ENCODE measurements around the gene APBA2. TPM values are rescaled to one million over a fixed set of nuclear protein-coding genes. Genes with fewer than 3 reads are reported as not detected.

APBA2 gene
- total RNA-seq, 2 experiments from 2014 or later: not detected

- POLR2A ChIA-PET: no interaction called here
- DNase-seq (ENCODE audit: low spot score): no peak
- H3K27ac ChIP-seq (ENCODE audit: low read depth, low read length, poor library complexity, severe bottlenecking): no peak overlapping the region
- H3K36me3 ChIP-seq (ENCODE audit: insufficient read depth, low read length): no peaks in the 10 kb centered on the region
- intact Hi-C loops (cut with micrococcal nuclease; ENCODE audit: unreplicated experiment): no loop called here
- H3K4me2 ChIP-seq (ENCODE audit: low read length): no peak overlapping the region
- no TSS peak for BruUV-seq (replicated peaks)
- no peak for TF ChIP-seq CTCF (conservative IDR thresholded peaks at IDR 0.05; ENCODE audit: low read length)
- TF ChIP-seq EZH2phosphoT487 (IDR thresholded peaks at IDR 0.05; ENCODE audit: borderline replicate concordance, low read depth, low read length): no peak
- CTCF ChIA-PET (ENCODE audit: unreplicated experiment): no interaction called here
- no peaks in the 10 kb centered on the region for H3K79me2 ChIP-seq (ENCODE audit: insufficient read depth, low read depth, low read length)
- H2AFZ ChIP-seq (ENCODE audit: low read length): no peak overlapping the region
- no peaks in the 10 kb centered on the region for H3K9me2 ChIP-seq (ENCODE audit: insufficient read depth, low read length)
- H3K4me1 ChIP-seq (ENCODE audit: insufficient read depth, low read length, poor library complexity, severe bottlenecking): no peaks in the 10 kb centered on the region
- H3K4me3 ChIP-seq (ENCODE audit: low read depth, low read length, poor library complexity, severe bottlenecking): no peak overlapping the region
- no peaks in the 10 kb centered on the region for H3K9me3 ChIP-seq (ENCODE audit: low read length)
- no peaks in the 10 kb centered on the region for H4K20me1 ChIP-seq (ENCODE audit: insufficient read depth, low read length)
Measured at GRCh38 chr15:28871168-28871567, 14.6 kb upstream of the APBA2 start.

- Histone ChIP-seq H3K9me3 (ENCODE audit: low read length) (no peaks in the 10 kb centered on the region), H3K36me3 (ENCODE audit: insufficient read depth, low read length) (no peaks in the 10 kb centered on the region), H3K27ac (ENCODE audit: low read depth, low read length, poor library complexity, severe bottlenecking) (no peak overlapping the region), H3K9me2 (ENCODE audit: insufficient read depth, low read length) (no peaks in the 10 kb centered on the region), H4K20me1 (ENCODE audit: insufficient read depth, low read length) (no peaks in the 10 kb centered on the region), H3K4me3 (ENCODE audit: low read depth, low read length, poor library complexity, severe bottlenecking) (no peak overlapping the region), H3K4me2 (ENCODE audit: low read length) (no peak overlapping the region), H3K4me1 (ENCODE audit: insufficient read depth, low read length, poor library complexity, severe bottlenecking) (no peaks in the 10 kb centered on the region), H3K79me2 (ENCODE audit: insufficient read depth, low read depth, low read length) (no peaks in the 10 kb centered on the region), H2AFZ (ENCODE audit: low read length) (no peak overlapping the region)
- intact Hi-C loops (cut with micrococcal nuclease; ENCODE audit: unreplicated experiment): no loop called here
- BruUV-seq (replicated peaks): no TSS peak
- CTCF ChIA-PET (ENCODE audit: unreplicated experiment): no interaction called here
- DNase-seq (ENCODE audit: low spot score): no peak
- TF ChIP-seq EZH2phosphoT487 (IDR thresholded peaks at IDR 0.05; ENCODE audit: borderline replicate concordance, low read depth, low read length) (no peak), CTCF (conservative IDR thresholded peaks at IDR 0.05; ENCODE audit: low read length) (no peak)
- POLR2A ChIA-PET: no interaction called here
Measured at GRCh38 chr15:28873006-28873405, 12.8 kb upstream of the APBA2 start.

GRCh38 chr15:28873585-28874190 lies 12.1 kb upstream of the APBA2 start:
- H3K4me2 ChIP-seq (ENCODE audit: low read length): no peak overlapping the region
- H2AFZ ChIP-seq (ENCODE audit: low read length): no peak overlapping the region
- no peaks in the 10 kb centered on the region for H3K79me2 ChIP-seq (ENCODE audit: insufficient read depth, low read depth, low read length)
- H3K9me3 ChIP-seq (ENCODE audit: low read length): no peaks in the 10 kb centered on the region
- no peaks in the 10 kb centered on the region for H3K9me2 ChIP-seq (ENCODE audit: insufficient read depth, low read length)
- H4K20me1 ChIP-seq (ENCODE audit: insufficient read depth, low read length): no peaks in the 10 kb centered on the region
- TF ChIP-seq CTCF (conservative IDR thresholded peaks at IDR 0.05; ENCODE audit: low read length) (no peak), EZH2phosphoT487 (IDR thresholded peaks at IDR 0.05; ENCODE audit: borderline replicate concordance, low read depth, low read length) (no peak)
- no peak for DNase-seq (ENCODE audit: low spot score)
- intact Hi-C loops (cut with micrococcal nuclease; ENCODE audit: unreplicated experiment): no loop called here
- ChIA-PET CTCF (ENCODE audit: unreplicated experiment) (no interaction called here), POLR2A (no interaction called here)
- no TSS peak for BruUV-seq (replicated peaks)
- H3K27ac ChIP-seq (ENCODE audit: low read depth, low read length, poor library complexity, severe bottlenecking): no peak overlapping the region
- no peaks in the 10 kb centered on the region for H3K4me1 ChIP-seq (ENCODE audit: insufficient read depth, low read length, poor library complexity, severe bottlenecking)
- no peaks in the 10 kb centered on the region for H3K36me3 ChIP-seq (ENCODE audit: insufficient read depth, low read length)
- no peak overlapping the region for H3K4me3 ChIP-seq (ENCODE audit: low read depth, low read length, poor library complexity, severe bottlenecking)

Measured in OCI-LY7 (cell line).